ENCODE measurements around the gene TSPYL4. TPM values are rescaled to one million over a fixed set of nuclear protein-coding genes. Genes with fewer than 3 reads are reported as not detected.
A peak's percentile ranks its signal among the peaks of the same experiment; 100 is the strongest.

Gene TSPYL4
- total and polyA plus RNA-seq, 2 of the 8 experiments (the other 6 are each of a cell fraction or from before 2014, with no cell fraction given): 20.5 to 22.6 TPM

DNA sequence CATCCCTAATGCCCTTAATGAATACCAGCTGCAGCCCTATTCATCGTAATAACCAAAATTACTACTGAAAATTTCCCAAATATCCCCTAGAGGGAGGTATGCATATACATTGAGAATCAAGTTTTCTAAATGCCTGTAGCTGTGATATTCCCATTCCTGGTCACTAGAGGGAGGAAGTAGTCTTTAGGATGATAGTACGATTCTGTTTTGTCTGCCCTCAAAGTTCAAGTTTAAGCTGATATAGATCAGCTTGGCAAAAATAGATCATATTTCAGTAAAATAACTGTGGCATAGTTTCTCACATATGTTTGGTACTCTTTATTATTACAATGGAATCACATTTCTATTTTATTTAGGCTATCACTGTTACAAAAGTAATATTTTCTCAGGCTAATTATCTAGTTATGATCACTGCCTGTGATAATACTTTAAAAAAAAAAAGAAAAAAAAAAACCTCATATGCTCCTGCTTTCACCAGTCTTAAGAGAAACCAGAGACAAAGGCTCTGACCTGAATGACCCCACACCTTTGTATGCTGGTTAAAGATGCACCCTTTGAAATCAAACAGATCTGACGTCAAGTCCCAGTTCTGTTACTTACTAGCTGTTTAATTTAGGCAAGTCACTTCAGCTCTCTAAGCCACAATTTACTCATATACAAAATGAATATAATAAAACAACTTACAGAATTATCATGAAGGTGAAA, 14.9 kb upstream of the TSPYL4 start:
- no peak overlapping the region for H3K27ac ChIP-seq (ENCODE audit: low read depth, low read length)
- ChIA-PET CTCF (ENCODE audit: partially characterized antibody) (interaction anchor here (0.5 to 7.0 kb wide), 73 partner anchors 7 to 1732 kb away, joined by 3 to 60 read pairs (median 4); partner anchors contain the start of genes CALHM4, CALHM5, DSE and TRAPPC3L), POLR2A (ENCODE audit: partially characterized antibody) (interaction anchor here (0.6 to 3.5 kb wide), 3 partner anchors 10 to 102 kb away, joined by 3 to 25 read pairs (median 5); partner anchors contain the start of gene TSPYL1)
- 0 out of 2 replicates have a peak, but pooled peaks have one; percentile 22 for TF ChIP-seq TBP (IDR thresholded peaks at IDR 0.05; ENCODE audit: low read depth, low read length)
- no peak for TF ChIP-seq BACH1 (IDR thresholded peaks at IDR 0.05; ENCODE audit: low read length)
- TF ChIP-seq FOSL1 (IDR thresholded peaks at IDR 0.05; ENCODE audit: insufficient read depth, low read depth, low read length): no peak
- peak; percentile 88 for TF ChIP-seq RAD21 (IDR thresholded peaks at IDR 0.05 in 1 of 2, conservative IDR thresholded peaks at IDR 0.05 in 1 of 2; ENCODE audit: low read depth in 2 of 2, low read length in 2 of 2)
- TF ChIP-seq, protein P1, sequence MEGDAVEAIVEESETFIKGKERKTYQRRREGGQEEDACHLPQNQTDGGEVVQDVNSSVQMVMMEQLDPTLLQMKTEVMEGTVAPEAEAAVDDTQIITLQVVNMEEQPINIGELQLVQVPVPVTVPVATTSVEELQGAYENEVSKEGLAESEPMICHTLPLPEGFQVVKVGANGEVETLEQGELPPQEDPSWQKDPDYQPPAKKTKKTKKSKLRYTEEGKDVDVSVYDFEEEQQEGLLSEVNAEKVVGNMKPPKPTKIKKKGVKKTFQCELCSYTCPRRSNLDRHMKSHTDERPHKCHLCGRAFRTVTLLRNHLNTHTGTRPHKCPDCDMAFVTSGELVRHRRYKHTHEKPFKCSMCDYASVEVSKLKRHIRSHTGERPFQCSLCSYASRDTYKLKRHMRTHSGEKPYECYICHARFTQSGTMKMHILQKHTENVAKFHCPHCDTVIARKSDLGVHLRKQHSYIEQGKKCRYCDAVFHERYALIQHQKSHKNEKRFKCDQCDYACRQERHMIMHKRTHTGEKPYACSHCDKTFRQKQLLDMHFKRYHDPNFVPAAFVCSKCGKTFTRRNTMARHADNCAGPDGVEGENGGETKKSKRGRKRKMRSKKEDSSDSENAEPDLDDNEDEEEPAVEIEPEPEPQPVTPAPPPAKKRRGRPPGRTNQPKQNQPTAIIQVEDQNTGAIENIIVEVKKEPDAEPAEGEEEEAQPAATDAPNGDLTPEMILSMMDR (IDR thresholded peaks at IDR 0.05; ENCODE audit: control extremely low read depth in 1 of 3, insufficient read depth in 1 of 3, low read depth in 1 of 3, low read length in 3 of 3): peak in 2 of 3 experiments; percentile 81 to 95; a peak in 3 of 4 replicates
- peak; percentile 48; the same call in 1 of the 2 replicates for TF ChIP-seq TEAD4 (IDR thresholded peaks at IDR 0.05; ENCODE audit: low read depth, low read length)
- TF ChIP-seq SIN3A (conservative IDR thresholded peaks at IDR 0.05 in 1 of 2, IDR thresholded peaks at IDR 0.05 in 1 of 2; ENCODE audit: low read depth in 1 of 2, low read length in 2 of 2): no peak
- no peak for TF ChIP-seq SIX5 (IDR thresholded peaks at IDR 0.05; ENCODE audit: low read depth, low read length)
- H3K27me3 ChIP-seq (replicated peaks in 1 of 4; ENCODE audit: control insufficient read depth in 3 of 4, extremely low read depth in 1 of 4, insufficient read depth in 3 of 4, low read length in 3 of 4): no peaks in the 10 kb centered on the region
- H4K8ac ChIP-seq (ENCODE audit: extremely low read depth, insufficient read depth, low read length): no peak overlapping the region
- peaks cover 0 to 3% of the 10 kb centered on the region in 2 experiments for H4K20me1 ChIP-seq (replicated peaks in 1 of 2; ENCODE audit: control insufficient read depth in 1 of 2, insufficient read depth in 2 of 2, low read length in 2 of 2)
- no peak overlapping the region for H2BK15ac ChIP-seq (ENCODE audit: low read length)
- no peak overlapping the region for H3K14ac ChIP-seq (ENCODE audit: insufficient read length)
- H3K9ac ChIP-seq (replicated peaks in 1 of 4; ENCODE audit: extremely low read depth in 1 of 4, low read depth in 3 of 4, low read length in 3 of 4): no peak overlapping the region
- WGBS, 2 experiments (ENCODE audit: extremely low coverage in 1 of 2, insufficient coverage in 1 of 2, insufficient read length in 1 of 2, insufficient replicate concordance in 2 of 2, low coverage in 1 of 2, low lambda C conversion rate in 2 of 2, missing lambda C conversion rate in 1 of 2): 67% methylated on average over 3 of the region's 3 CpGs; no CpG with 5 or more reads in 1 of the 2 experiments
- no peak overlapping the region for H3K18ac ChIP-seq (ENCODE audit: extremely low read depth, low read length)
- no peak overlapping the region for H2AFZ ChIP-seq (ENCODE audit: low read length)
- H2BK12ac ChIP-seq (ENCODE audit: low read depth, low read length): no peak overlapping the region
- no peak overlapping the region for H3K4ac ChIP-seq (replicated peaks; ENCODE audit: insufficient read length, low read depth, low read length)
- FAIRE-seq (peak; percentile 72), DNase-seq (ENCODE audit: low read depth in 1 of 2, low spot score in 2 of 2) (no peak)
- no peaks in the 10 kb centered on the region for H3K79me2 ChIP-seq (ENCODE audit: control insufficient read depth in 1 of 2, insufficient read depth in 2 of 2, low read length in 2 of 2)
- no peak overlapping the region for H2AK5ac ChIP-seq (ENCODE audit: low read depth, low read length)
- H3K56ac ChIP-seq (replicated peaks; ENCODE audit: insufficient read length, low read depth, low read length): no peak overlapping the region
- no peaks in the 10 kb centered on the region for H3K9me3 ChIP-seq (ENCODE audit: insufficient read depth in 2 of 2, low read depth in 1 of 2, low read length in 1 of 2)
- H3K23ac ChIP-seq (ENCODE audit: insufficient read length): no peak overlapping the region
- H3K4me3 ChIP-seq (ENCODE audit: extremely low read depth in 1 of 4, insufficient read depth in 2 of 4, low read depth in 3 of 4, low read length in 4 of 4): no peak overlapping the region
- H2BK5ac ChIP-seq (ENCODE audit: low read depth, low read length): no peak overlapping the region
- no peaks in the 10 kb centered on the region for H3K36me3 ChIP-seq (ENCODE audit: control insufficient read depth in 2 of 4, insufficient read depth in 4 of 4, low read length in 3 of 4)
- peaks cover 0 to 10% (median 7%) of the 10 kb centered on the region in 4 experiments; a peak in 5 of 7 replicates for H3K4me1 ChIP-seq (replicated peaks in 1 of 4; ENCODE audit: control insufficient read depth in 3 of 4, insufficient read depth in 4 of 4, low read length in 3 of 4)
- H3K23me2 ChIP-seq (ENCODE audit: low read depth, low read length): no peaks in the 10 kb centered on the region
- no peak overlapping the region for H2BK20ac ChIP-seq (ENCODE audit: low read length)
- no peaks in the 10 kb centered on the region; the same call in 1 of the 2 replicates for H3K79me1 ChIP-seq (ENCODE audit: low read depth, low read length)
- no peak overlapping the region for H2BK120ac ChIP-seq (replicated peaks; ENCODE audit: low read depth, low read length)
- H4K5ac ChIP-seq (ENCODE audit: insufficient read length, low read depth, low read length): no peak overlapping the region
- H4K91ac ChIP-seq (replicated peaks; ENCODE audit: insufficient read length, low read length): no peak overlapping the region
- no peak overlapping the region for H3K4me2 ChIP-seq (ENCODE audit: insufficient read depth in 1 of 2, low read depth in 2 of 2, low read length in 2 of 2)
